ELF-1 (cell line): ENCODE data around the gene IFT172.
A peak's percentile ranks its signal among the peaks of the same experiment; 100 is the strongest.
"Not testable (repeated sequence)": the region's sequence is repeated elsewhere in the genome, so short reads cannot be mapped to it uniquely, and the experiment has no call there.

ENCODE experiments used
- DNase-seq: peaks from one replicate; pipeline ENCODE4 v3.0.0-alpha.2; 2016; ENCODE audit warnings: low read depth, low spot score

The IFT172 gene

GRCh38 chr2:27489498-27490397, at the start of gene IFT172:
Gene IFT172 (minus strand): TSS chr2:27489743. CDS start chr2:27489653, 90 bp downstream.
- peak; percentile 100 for DNase-seq

GRCh38 chr2:27538839-27539450, 49.4 kb upstream of the IFT172 start:
- not testable (repeated sequence) for DNase-seq

GRCh38 chr2:27537287-27537686, 47.7 kb upstream of the IFT172 start:
- DNase-seq, result no peak

- no peak for DNase-seq
Observed at GRCh38 chr2:27531983-27532382, 42.4 kb upstream of the IFT172 start.

GRCh38 chr2:27527182-27527581, 37.6 kb upstream of the IFT172 start:
- DNase-seq, result no peak

- no peak for DNase-seq
Observed at GRCh38 chr2:27522400-27522945, 32.9 kb upstream of the IFT172 start.

- DNase-seq, result no peak
Observed at GRCh38 chr2:27520316-27520715, 30.8 kb upstream of the IFT172 start.

GRCh38 chr2:27518782-27519113, 29.2 kb upstream of the IFT172 start:
- no peak for DNase-seq

GRCh38 chr2:27518113-27518781, 28.7 kb upstream of the IFT172 start:
- no peak for DNase-seq

GRCh38 chr2:27509326-27509725, 19.8 kb upstream of the IFT172 start:
- no peak for DNase-seq

- DNase-seq, result no peak
Observed at GRCh38 chr2:27507293-27507692, 17.8 kb upstream of the IFT172 start.

- no peak for DNase-seq
Observed at GRCh38 chr2:27506587-27506986, 17.0 kb upstream of the IFT172 start.

GRCh38 chr2:27502142-27502541, 12.6 kb upstream of the IFT172 start:
- no peak for DNase-seq

- no peak for DNase-seq
Observed at GRCh38 chr2:27501042-27501441, 11.5 kb upstream of the IFT172 start.

GRCh38 chr2:27498975-27499374, 9.4 kb upstream of the IFT172 start:
- DNase-seq, result no peak

GRCh38 chr2:27497288-27497627, 7.7 kb upstream of the IFT172 start:
- no peak for DNase-seq

GRCh38 chr2:27496357-27497287, 7.1 kb upstream of the IFT172 start, which contains the start of gene GCKR:
Gene GCKR (plus strand): TSS chr2:27496839. CDS start chr2:27496905, 66 bp downstream.
- no peak for DNase-seq

- DNase-seq, result no peak
Observed at GRCh38 chr2:27495840-27496356, 6.4 kb upstream of the IFT172 start.

- peak; percentile 12 for DNase-seq
Observed at GRCh38 chr2:27494944-27495554, 5.5 kb upstream of the IFT172 start, which contains the start of gene FNDC4. Gene FNDC4 (minus strand): TSS chr2:27495200. CDS start chr2:27494679, 521 bp downstream.

GRCh38 chr2:27494284-27494943, 4.9 kb upstream of the IFT172 start:
- DNase-seq, result peak; percentile 18
